D721Med (cell line): ENCODE measurements around the gene PREX1.

Experiments
- DNase-seq: peaks from one replicate; pipeline ENCODE4 v3.0.0; 2011; ENCODE audit warnings: low spot score; ENCODE audit not compliant: insufficient read length
- FAIRE-seq: peaks from 2 replicates; lab custom pipeline; 2011; peaks lifted over from hg19 to GRCh38; lab: Jason Lieb, UNC
- TF ChIP-seq, protein P1 (sequence below): IDR thresholded peaks from 2 replicates; pipeline ENCODE4 v1.5.1; 2012; ENCODE audit warnings: mild to moderate bottlenecking, control low read depth; ENCODE audit not compliant: insufficient read depth; ENCODE audit errors: missing control alignments

Gene PREX1

GRCh38 chr20:48722737-48723191, 105.0 kb downstream of the PREX1 start:
- DNase-seq (no peak), FAIRE-seq (no peak)
- TF ChIP-seq, protein P1, sequence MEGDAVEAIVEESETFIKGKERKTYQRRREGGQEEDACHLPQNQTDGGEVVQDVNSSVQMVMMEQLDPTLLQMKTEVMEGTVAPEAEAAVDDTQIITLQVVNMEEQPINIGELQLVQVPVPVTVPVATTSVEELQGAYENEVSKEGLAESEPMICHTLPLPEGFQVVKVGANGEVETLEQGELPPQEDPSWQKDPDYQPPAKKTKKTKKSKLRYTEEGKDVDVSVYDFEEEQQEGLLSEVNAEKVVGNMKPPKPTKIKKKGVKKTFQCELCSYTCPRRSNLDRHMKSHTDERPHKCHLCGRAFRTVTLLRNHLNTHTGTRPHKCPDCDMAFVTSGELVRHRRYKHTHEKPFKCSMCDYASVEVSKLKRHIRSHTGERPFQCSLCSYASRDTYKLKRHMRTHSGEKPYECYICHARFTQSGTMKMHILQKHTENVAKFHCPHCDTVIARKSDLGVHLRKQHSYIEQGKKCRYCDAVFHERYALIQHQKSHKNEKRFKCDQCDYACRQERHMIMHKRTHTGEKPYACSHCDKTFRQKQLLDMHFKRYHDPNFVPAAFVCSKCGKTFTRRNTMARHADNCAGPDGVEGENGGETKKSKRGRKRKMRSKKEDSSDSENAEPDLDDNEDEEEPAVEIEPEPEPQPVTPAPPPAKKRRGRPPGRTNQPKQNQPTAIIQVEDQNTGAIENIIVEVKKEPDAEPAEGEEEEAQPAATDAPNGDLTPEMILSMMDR, result no peak

GRCh38 chr20:48722002-48722731, 105.6 kb downstream of the PREX1 start:
- DNase-seq (no peak), FAIRE-seq (no peak)
- TF ChIP-seq, protein P1, result no peak

GRCh38 chr20:48721324-48722001, 106.3 kb downstream of the PREX1 start:
- FAIRE-seq, result no peak
- TF ChIP-seq, protein P1, result no peak

DNA sequence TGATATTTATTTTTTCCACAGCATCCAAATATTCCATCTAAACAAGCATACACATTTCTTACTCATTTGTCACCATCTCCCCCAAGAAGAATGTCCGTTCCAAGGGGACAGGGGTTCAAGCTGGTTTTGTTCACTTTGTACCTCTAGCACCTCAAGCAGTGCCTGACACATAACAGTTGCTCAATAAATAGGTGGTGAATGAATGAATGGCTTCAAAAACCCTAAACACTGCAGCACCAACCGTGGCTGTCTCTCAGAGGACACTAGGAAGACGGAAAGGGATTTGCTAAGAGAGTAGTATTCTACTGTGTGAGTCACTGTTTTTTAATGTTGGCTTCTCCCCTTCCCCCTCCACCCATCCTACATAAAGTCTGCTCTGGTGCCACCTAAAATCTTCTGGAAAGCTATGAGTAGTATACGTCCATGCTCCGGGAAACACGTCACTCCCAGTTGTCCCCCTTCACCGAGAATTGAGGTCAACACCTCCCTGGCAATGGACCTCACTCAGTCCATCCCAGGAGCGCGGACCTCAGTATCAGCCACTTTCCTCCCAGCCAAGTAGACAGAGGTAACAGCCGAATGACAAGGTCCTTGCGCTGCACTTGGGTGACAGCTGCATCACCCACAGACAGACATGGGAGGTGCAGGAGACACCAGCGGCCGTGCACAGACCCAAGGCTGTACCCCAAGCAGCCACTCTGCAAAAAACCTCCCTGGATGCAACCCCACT, 107.4 kb downstream of the PREX1 start:
- FAIRE-seq (no peak), DNase-seq (no peak)
- TF ChIP-seq, protein P1, result no peak

More at GRCh38 chr20:48721324-48722001, 106.3 kb downstream of the PREX1 start:
- DNase-seq, result no peak

GRCh38 chr20:48719598-48720255, 108.1 kb downstream of the PREX1 start:
- TF ChIP-seq, protein P1, result no peak
- FAIRE-seq, result no peak
- DNase-seq, result no peak

GRCh38 chr20:48718786-48719578, 108.8 kb downstream of the PREX1 start:
- no peak for FAIRE-seq
- DNase-seq, result no peak
- TF ChIP-seq, protein P1, result no peak
